H1 (cell line): Measurements from ENCODE around the gene ELMO1. TPM values are rescaled to one million over a fixed set of nuclear protein-coding genes. Genes with fewer than 3 reads are reported as not detected.

Source experiments
- CTCF ChIA-PET: fragments of 300-600 bp; sonication (Branson Sonifier 250); formaldehyde crosslinking; loops from one replicate; lab custom pipeline; 2021; ENCODE audit not compliant: partially characterized antibody; lab: Charles Lee
- POLR2A ChIA-PET: fragments of 300-600 bp; sonication (Branson Sonifier 250); formaldehyde crosslinking; loops from one replicate; lab custom pipeline; 2021; ENCODE audit warnings: inconsistent platforms; ENCODE audit not compliant: partially characterized antibody; lab: Charles Lee
- DNase-seq, 2 experiments: peaks; one replicate each; pipeline versions ENCODE4 v3.0.0 to v3.0.0-alpha.2; 2010 to 2022; ENCODE audit warnings: low spot score in 2 of 2, low read depth in 1 of 2, mixed read lengths in 1 of 2
- FAIRE-seq: peaks from 2 replicates; lab custom pipeline; 2011; peaks lifted over from hg19 to GRCh38; lab: Jason Lieb, UNC
- H2AFZ ChIP-seq: 2 replicates; pipeline ENCODE4 v1.8.1; 2012; ENCODE audit warnings: low read length, inconsistent platforms
- H2AK5ac ChIP-seq: 2 replicates; pipeline ENCODE4 v1.6.1; 2013; ENCODE audit warnings: low read depth, low read length
- H2BK120ac ChIP-seq: replicated peaks from 2 replicates; pipeline ENCODE3; 2013; ENCODE audit warnings: low read depth, low read length, inconsistent platforms
- H2BK12ac ChIP-seq: 2 replicates; pipeline ENCODE4 v1.6.1; 2013; ENCODE audit warnings: low read depth, low read length
- H2BK15ac ChIP-seq: 2 replicates; pipeline ENCODE4 v1.6.1; 2013; ENCODE audit warnings: low read length
- H2BK20ac ChIP-seq: 2 replicates; pipeline ENCODE4 v1.6.1; 2013; ENCODE audit warnings: low read length
- H2BK5ac ChIP-seq: 2 replicates; pipeline ENCODE4 v1.6.1; 2013; ENCODE audit warnings: low read depth, low read length
- H3K14ac ChIP-seq: 2 replicates; pipeline ENCODE4 v1.6.1; 2013; ENCODE audit warnings: inconsistent platforms; ENCODE audit not compliant: insufficient read length
- H3K18ac ChIP-seq: 2 replicates; pipeline ENCODE4 v1.6.1; 2013; ENCODE audit warnings: low read length; ENCODE audit errors: extremely low read depth
- H3K23ac ChIP-seq: 2 replicates; pipeline ENCODE4 v1.6.1; 2013; ENCODE audit warnings: inconsistent platforms; ENCODE audit not compliant: insufficient read length
- H3K23me2 ChIP-seq: 2 replicates; pipeline ENCODE4 v1.6.1; 2013; ENCODE audit warnings: low read depth, low read length
- H3K27ac ChIP-seq: 2 replicates; pipeline ENCODE4 v1.6.1; 2011; ENCODE audit warnings: low read depth, low read length, inconsistent platforms
- H3K27me3 ChIP-seq, 4 experiments: replicated peaks in 1 of 4; 1 replicate in 1 of 4; 2 replicates in 3 of 4; pipeline versions ENCODE4 v1.6.1 to v1.8.1; 2011 to 2013; ENCODE audit warnings: low read length in 3 of 4, mild to moderate bottlenecking in 3 of 4, inconsistent platforms in 2 of 4, mixed read lengths in 2 of 4, moderate library complexity in 1 of 4; ENCODE audit not compliant: control insufficient read depth in 3 of 4, insufficient read depth in 3 of 4; ENCODE audit errors: extremely low read depth in 1 of 4
- H3K36me3 ChIP-seq, 4 experiments: 2 replicates each; pipeline versions ENCODE4 v1.6.1 to v1.8.1; 2011 to 2013; ENCODE audit warnings: mild to moderate bottlenecking in 4 of 4, low read length in 3 of 4, moderate library complexity in 2 of 4, control low read depth in 1 of 4, inconsistent platforms in 1 of 4; ENCODE audit not compliant: insufficient read depth in 4 of 4, control insufficient read depth in 2 of 4
- H3K4ac ChIP-seq: replicated peaks from 2 replicates; pipeline ENCODE3; 2013; ENCODE audit warnings: low read length, low read depth, mixed read lengths, inconsistent platforms; ENCODE audit not compliant: insufficient read length
- H3K4me1 ChIP-seq, 4 experiments: replicated peaks in 1 of 4; 1 replicate in 1 of 4; 2 replicates in 3 of 4; pipeline versions ENCODE4 v1.6.1 to v1.8.1; 2011 to 2013; ENCODE audit warnings: low read length in 3 of 4, inconsistent platforms in 2 of 4, mixed read lengths in 1 of 4; ENCODE audit not compliant: insufficient read depth in 4 of 4, control insufficient read depth in 3 of 4
- H3K4me2 ChIP-seq, 2 experiments: 2 replicates each; pipeline versions ENCODE4 v1.6.1 to v1.8.1; 2011 to 2013; ENCODE audit warnings: low read depth in 2 of 2, low read length in 2 of 2, control low read depth in 1 of 2, inconsistent platforms in 1 of 2, mild to moderate bottlenecking in 1 of 2; ENCODE audit not compliant: insufficient read depth in 1 of 2
- H3K4me3 ChIP-seq, 4 experiments: fragments of 200-600, 300-600 bp in 1 of 4; sonication (generic), shearing (Covaris generic), sonication (Bioruptor Twin) in 1 of 4; 2 replicates each; pipeline versions ENCODE4 v1.5.1 to v1.8.1; 2011 to 2016; ENCODE audit warnings: low read length in 4 of 4, low read depth in 3 of 4, control low read depth in 2 of 4, inconsistent platforms in 2 of 4, mild to moderate bottlenecking in 2 of 4, mixed read lengths in 1 of 4, moderate library complexity in 1 of 4; ENCODE audit not compliant: insufficient read depth in 2 of 4; ENCODE audit errors: extremely low read depth in 1 of 4
- H3K56ac ChIP-seq: replicated peaks from 2 replicates; pipeline ENCODE3; 2013; ENCODE audit warnings: low read depth, mild to moderate bottlenecking, mixed read lengths, low read length, inconsistent platforms; ENCODE audit not compliant: insufficient read length
- H3K79me1 ChIP-seq: 2 replicates; pipeline ENCODE4 v1.6.1; 2013; ENCODE audit warnings: low read depth, low read length, control low read depth
- H3K79me2 ChIP-seq, 2 experiments: 2 replicates each; pipeline versions ENCODE4 v1.6.1 to v1.8.1; 2012 to 2013; ENCODE audit warnings: low read length in 2 of 2, mild to moderate bottlenecking in 2 of 2, inconsistent platforms in 1 of 2; ENCODE audit not compliant: insufficient read depth in 2 of 2, control insufficient read depth in 1 of 2
- H3K9ac ChIP-seq, 4 experiments: replicated peaks in 1 of 4; 1 replicate in 1 of 4; 2 replicates in 3 of 4; pipeline versions ENCODE4 v1.6.1 to v1.8.1; 2011 to 2013; ENCODE audit warnings: low read depth in 3 of 4, low read length in 3 of 4, control low read depth in 2 of 4, mild to moderate bottlenecking in 2 of 4, moderate library complexity in 2 of 4, inconsistent platforms in 1 of 4; ENCODE audit errors: extremely low read depth in 1 of 4
- H3K9me3 ChIP-seq, 2 experiments: 2 replicates each; pipeline versions ENCODE4 v1.6.1 to v1.8.1; 2012 to 2013; ENCODE audit warnings: mild to moderate bottlenecking in 2 of 2, moderate library complexity in 2 of 2, control low read depth in 1 of 2, inconsistent platforms in 1 of 2, low read depth in 1 of 2, low read length in 1 of 2, mixed read lengths in 1 of 2; ENCODE audit not compliant: insufficient read depth in 2 of 2
- H4K20me1 ChIP-seq, 2 experiments: replicated peaks in 1 of 2; 2 replicates each; pipeline versions ENCODE3 to v1.8.1; 2011 to 2013; ENCODE audit warnings: inconsistent platforms in 2 of 2, low read length in 2 of 2, mild to moderate bottlenecking in 1 of 2; ENCODE audit not compliant: insufficient read depth in 2 of 2, control insufficient read depth in 1 of 2
- H4K5ac ChIP-seq: 2 replicates; pipeline ENCODE4 v1.6.1; 2013; ENCODE audit warnings: low read length, low read depth, mixed read lengths, inconsistent platforms; ENCODE audit not compliant: insufficient read length
- H4K8ac ChIP-seq: 2 replicates; pipeline ENCODE4 v1.8.0; 2013; ENCODE audit warnings: mild to moderate bottlenecking, moderate library complexity, low read length, inconsistent platforms; ENCODE audit not compliant: insufficient read depth; ENCODE audit errors: extremely low read depth
- H4K91ac ChIP-seq: replicated peaks from 2 replicates; pipeline ENCODE3; 2013; ENCODE audit warnings: low read length, mixed read lengths, inconsistent platforms; ENCODE audit not compliant: insufficient read length
- WGBS, 2 experiments: shearing (Covaris generic) in 1 of 2; methylation state at CpG; one replicate each; pipeline versions ENCODE4 v1.1.6 to v1.1.7; 2013 to 2015; ENCODE audit warnings: low lambda C conversion rate in 2 of 2, mixed read lengths in 2 of 2, inconsistent platforms in 1 of 2, low coverage in 1 of 2, missing lambda C conversion rate in 1 of 2; ENCODE audit not compliant: insufficient replicate concordance in 2 of 2, insufficient coverage in 1 of 2, insufficient read length in 1 of 2; ENCODE audit errors: extremely low coverage in 1 of 2, missing lambda C conversion rate in 1 of 2; 5-methylcytosine and 5-hydroxymethylcytosine counted together
- polyA plus RNA-seq, 7 experiments: library from polyadenylated mRNA; depleted of rRNA in 3 of 7; stranded (reverse) in 5 of 7; unstranded in 2 of 7; fragments of >200 nt in 5 of 7; fragments of 200-250 nt in 2 of 7; gene quantifications; 1 replicate in 5 of 7; 2 replicates in 1 of 7; 4 replicates in 1 of 7; pipeline versions ENCODE4 v1.2.1 to v1.2.3, GENCODE V29; 2011 to 2013; ENCODE audit warnings: missing spikeins in 2 of 7, mixed read lengths in 2 of 7
- total RNA-seq: library from RNA; stranded (reverse); fragmentation: NEBNext Ultra II Directional; extraction: Animal tissue kit (Norgen Biotek cat#: 25700); gene quantifications from 2 replicates; pipeline ENCODE4 v1.2.1, GENCODE V29; 2021

The ELMO1 gene
- total and polyA plus RNA-seq, 2 of the 8 experiments (the other 6 are each of a cell fraction or from before 2014, with no cell fraction given): 18.4 to 21.0 TPM

DNA sequence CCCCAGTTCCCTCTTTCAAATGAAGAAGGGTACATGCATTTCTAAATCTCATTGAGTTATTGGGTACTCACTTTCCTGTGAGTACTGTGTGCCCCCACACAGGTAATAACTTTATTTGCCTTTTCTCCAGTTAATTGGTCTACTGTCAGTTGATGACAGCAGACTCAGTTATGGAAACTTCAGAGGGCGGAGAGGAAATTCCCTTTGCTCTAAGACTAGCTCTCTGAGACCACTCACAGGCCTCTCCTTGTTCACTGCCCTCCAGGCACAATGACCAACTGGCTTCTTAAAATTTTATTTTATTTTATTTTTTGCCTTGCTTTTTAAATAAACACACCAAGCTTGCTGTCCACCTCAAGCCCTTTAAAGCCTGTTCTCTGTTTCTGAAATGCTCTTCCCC is 488.6 kb downstream of the ELMO1 start:
- Histone ChIP-seq H2BK12ac (no peak overlapping the region), H3K27me3 (no peaks in the 10 kb centered on the region), H4K5ac (no peak overlapping the region), H4K8ac (no peak overlapping the region), H3K4me3 (no peak overlapping the region), H4K91ac (no peak overlapping the region), H3K79me2 (no peaks in the 10 kb centered on the region), H3K9me3 (peaks cover 8% of the 10 kb centered on the region in 2 experiments; a peak in 3 of 4 replicates), H3K23me2 (no peaks in the 10 kb centered on the region), H3K56ac (no peak overlapping the region), H3K18ac (no peak overlapping the region), H2BK20ac (no peak overlapping the region), H3K79me1 (no peaks in the 10 kb centered on the region), H3K36me3 (no peaks in the 10 kb centered on the region), H4K20me1 (no peaks in the 10 kb centered on the region), H3K4me1 (peaks cover 0 to 6% (median 2%) of the 10 kb centered on the region in 4 experiments; a peak in 4 of 7 replicates), H2AK5ac (no peak overlapping the region), H2AFZ (no peak overlapping the region), H3K27ac (no peak overlapping the region), H3K9ac (no peak overlapping the region), H3K14ac (no peak overlapping the region), H2BK5ac (no peak overlapping the region; the same call in 1 of the 2 replicates), H2BK15ac (no peak overlapping the region), H3K4me2 (no peak overlapping the region), H2BK120ac (no peak overlapping the region), H3K23ac (no peak overlapping the region), H3K4ac (no peak overlapping the region)
- ChIA-PET CTCF (interaction anchor here (1.1 to 1.9 kb wide), 6 partner anchors 9 to 238 kb away, joined by 3 to 8 read pairs (median 4); no protein-coding TSS in a partner anchor), POLR2A (no interaction called here)
- WGBS, 2 experiments: 82% methylated on average over 1 of the region's 1 CpG; no CpG with 5 or more reads in 1 of the 2 experiments
- DNase-seq: no peak
- FAIRE-seq: no peak
